GM12878 (cell line): ENCODE measurements around the gene ZNF365. TPM values are rescaled to one million over a fixed set of nuclear protein-coding genes. Genes with fewer than 3 reads are reported as not detected.

Source experiments
- ATAC-seq: fragments of 200-7000 bp; cut with Tn5 transposase; 3 replicates; pipeline ENCODE4 v1.9.1; 2020; ENCODE audit warnings: mild to moderate bottlenecking, moderate library complexity
- BruUV-seq: library from RNA; stranded (reverse); fragments of 400-500 nt; replicated peaks from 2 replicates; lab custom pipeline; 2021; lab: Mats Ljungman, UMichigan
- CTCF ChIA-PET: fragments of 300-600 bp; sonication (Branson Sonifier 250); formaldehyde crosslinking; extraction: SDS; loops from one replicate; lab custom pipeline; 2021; ENCODE audit warnings: inconsistent platforms; lab: Yijun Ruan, JAX
- POLR2A ChIA-PET: fragments of 350-600 bp; formaldehyde crosslinking; extraction: SDS; loops from one replicate; lab custom pipeline; 2021; ENCODE audit warnings: inconsistent platforms; lab: Charles Lee
- RAD21 ChIA-PET: fragments of 300-600 bp; sonication (Branson Sonifier 250); formaldehyde crosslinking; loops from one replicate; lab custom pipeline; 2023; ENCODE audit warnings: antibody characterized with exemption; ENCODE audit not compliant: unreplicated experiment; lab: Charles Lee
- SMC1A ChIA-PET: fragments of 300-600 bp; sonication (Branson Sonifier 250); formaldehyde crosslinking; loops from one replicate; lab custom pipeline; 2023; ENCODE audit not compliant: unreplicated experiment, uncharacterized antibody; lab: Charles Lee
- DNase-seq: peaks from one replicate; pipeline ENCODE4 v3.0.0-alpha.2; 2011; ENCODE audit warnings: low read depth, low spot score
- FAIRE-seq: peaks from 3 replicates; lab custom pipeline; 2011; peaks lifted over from hg19 to GRCh38; lab: Jason Lieb, UNC
- H2AFZ ChIP-seq: 2 replicates; pipeline ENCODE4 v1.6.0; 2011; ENCODE audit warnings: low read depth, low read length, control low read depth; ENCODE audit not compliant: control insufficient read depth
- H3K27ac ChIP-seq: 2 replicates; pipeline ENCODE4 v1.5.1; 2011; ENCODE audit warnings: control low read depth; ENCODE audit not compliant: control insufficient read depth, insufficient read depth
- H3K27me3 ChIP-seq, 2 experiments: replicated peaks in 1 of 2; 2 replicates each; pipeline versions ENCODE4 v1.6.0 to v1.6.1; 2011; ENCODE audit warnings: low read length in 1 of 2; ENCODE audit not compliant: control insufficient read depth in 2 of 2, insufficient read depth in 2 of 2
- H3K36me3 ChIP-seq, 2 experiments: 2 replicates each; pipeline ENCODE4 v1.5.1; 2011; ENCODE audit warnings: low read length in 1 of 2; ENCODE audit not compliant: control insufficient read depth in 2 of 2, insufficient read depth in 2 of 2
- H3K4me1 ChIP-seq: 2 replicates; pipeline ENCODE4 v1.6.1; 2011; ENCODE audit warnings: mild to moderate bottlenecking, low read length, moderate library complexity, mixed read lengths; ENCODE audit not compliant: control insufficient read depth, insufficient read depth
- H3K4me2 ChIP-seq: 2 replicates; pipeline ENCODE4 v1.6.0; 2011; ENCODE audit warnings: control low read depth; ENCODE audit not compliant: control insufficient read depth, insufficient read depth
- H3K4me3 ChIP-seq: fragments of 200-600 bp; sonication (generic); 2 replicates; pipeline ENCODE4 v1.5.1; 2016
- H3K79me2 ChIP-seq: 2 replicates; pipeline ENCODE4 v1.6.0; 2011; ENCODE audit warnings: low read length; ENCODE audit not compliant: control insufficient read depth, insufficient read depth
- H3K9ac ChIP-seq: 2 replicates; pipeline ENCODE4 v1.8.0; 2011; ENCODE audit warnings: low read length, control low read depth, mixed read lengths; ENCODE audit not compliant: control insufficient read depth, insufficient read depth
- H3K9me3 ChIP-seq: replicated peaks from 3 replicates; pipeline ENCODE4 v1.5.1; 2011; ENCODE audit warnings: mild to moderate bottlenecking, low read length; ENCODE audit not compliant: control insufficient read depth, insufficient read depth
- H4K20me1 ChIP-seq: 2 replicates; pipeline ENCODE4 v1.6.0; 2011; ENCODE audit not compliant: control insufficient read depth, insufficient read depth
- BCL3 ChIP-seq: IDR thresholded peaks from 2 replicates; pipeline ENCODE4 v1.6.1; 2011; ENCODE audit warnings: borderline replicate concordance, low read depth, mild to moderate bottlenecking, moderate library complexity, low read length; ENCODE audit not compliant: insufficient read depth, poor library complexity, severe bottlenecking
- BMI1 ChIP-seq: fragments of 450-650 bp; IDR thresholded peaks from 2 replicates; pipeline ENCODE4 v1.6.1; 2016; ENCODE audit warnings: mild to moderate bottlenecking, moderate library complexity, borderline replicate concordance
- EP300 ChIP-seq, 2 experiments: fragments of 150-350 bp in 1 of 2; IDR thresholded peaks; 2 replicates each; pipeline ENCODE4 v1.6.1; 2011 to 2012; ENCODE audit warnings: low read depth in 2 of 2, low read length in 2 of 2, borderline replicate concordance in 1 of 2, improper control_type of control experiment in 1 of 2, inconsistent platforms in 1 of 2; ENCODE audit not compliant: control insufficient read depth in 1 of 2
- JUNB ChIP-seq: IDR thresholded peaks from 2 replicates; pipeline ENCODE4 v1.6.1; 2016; ENCODE audit warnings: antibody characterized with exemption, mild to moderate bottlenecking
- MAX ChIP-seq: IDR thresholded peaks from 2 replicates; pipeline ENCODE4 v1.6.1; 2012; ENCODE audit warnings: low read depth, low read length, improper control_type of control experiment
- MEF2A ChIP-seq: IDR thresholded peaks from 2 replicates; pipeline ENCODE4 v1.6.1; 2011; ENCODE audit warnings: low read depth, mild to moderate bottlenecking, low read length, moderate library complexity; ENCODE audit not compliant: insufficient read depth
- NRF1 ChIP-seq: conservative IDR thresholded peaks from 2 replicates; pipeline ENCODE4 v1.6.1; 2011; ENCODE audit warnings: mild to moderate bottlenecking, low read depth, low read length, improper control_type of control experiment
- SIX5 ChIP-seq: IDR thresholded peaks from 2 replicates; pipeline ENCODE4 v1.6.1; 2011; ENCODE audit warnings: mild to moderate bottlenecking, low read depth, low read length, moderate library complexity; ENCODE audit not compliant: severe bottlenecking
- TCF7 ChIP-seq: IDR thresholded peaks from 2 replicates; pipeline ENCODE4 v1.6.1; 2014; ENCODE audit warnings: antibody characterized with exemption, borderline replicate concordance
- USF2 ChIP-seq: IDR thresholded peaks from 2 replicates; pipeline ENCODE4 v1.6.1; 2011; ENCODE audit warnings: low read depth, low read length, improper control_type of control experiment, borderline replicate concordance
- ZNF622 ChIP-seq: fragments of 450-650 bp; IDR thresholded peaks from 2 replicates; pipeline ENCODE4 v1.6.1; 2017; ENCODE audit warnings: mild to moderate bottlenecking, inconsistent platforms
- ZSCAN29 ChIP-seq: fragments of 450-650 bp; IDR thresholded peaks from 2 replicates; pipeline ENCODE4 v1.6.1; 2017; ENCODE audit warnings: mild to moderate bottlenecking, moderate library complexity
- WGBS: methylation state at CpG from one replicate; pipeline ENCODE4 v1.1.6; 2016; ENCODE audit warnings: low lambda C conversion rate; ENCODE audit not compliant: insufficient replicate concordance, insufficient coverage; ENCODE audit errors: missing lambda C conversion rate; 5-methylcytosine and 5-hydroxymethylcytosine counted together
- in situ Hi-C: fragments of 300-500 bp; cut with MboI; formaldehyde crosslinking; loops from 9 replicates; pipeline ENCODE4 v1.14.3; 2018; ENCODE audit warnings: mixed read lengths
- intact Hi-C: fragments of 100-400 bp; cut with micrococcal nuclease; formaldehyde crosslinking; loops from one replicate; pipeline ENCODE4 v1.14.2; 2022; ENCODE audit not compliant: unreplicated experiment
- polyA plus RNA-seq, 11 experiments: library from polyadenylated mRNA; depleted of rRNA in 4 of 11; unstranded in 6 of 11; stranded (reverse) in 5 of 11; fragments of >200 nt; fragmentation: Nextera tagmentation in 4 of 11; fragmentation: Illumina TruSeq in 1 of 11; extraction: Ambion mirVana in 4 of 11; extraction: Trizol in 1 of 11; gene quantifications; 1 replicate in 1 of 11; 2 replicates in 10 of 11; pipeline versions ENCODE4 v1.2.1 to v1.2.3, GENCODE V29; 2011 to 2016; ENCODE audit warnings: inconsistent platforms in 2 of 11, missing spikeins in 2 of 11, low read depth in 1 of 11
- total RNA-seq, 4 experiments: library from RNA; depleted of rRNA in 3 of 4; stranded (reverse); fragments of >200 nt in 3 of 4; fragmentation: Illumina TruSeq in 1 of 4; extraction: Trizol in 1 of 4; gene quantifications; 2 replicates each; pipeline versions ENCODE4 v1.2.1 to v1.2.3, GENCODE V29; 2013 to 2021

ZNF365 gene
- total and polyA plus RNA-seq, 10 of the 15 experiments (the other 5 are each of a cell fraction or from before 2014, with no cell fraction given), result 0.08 TPM; not detected in 9

- FAIRE-seq, result no peak
- Histone ChIP-seq H3K4me2 (no peak overlapping the region), H3K36me3 (no peaks in the 10 kb centered on the region), H2AFZ (no peak overlapping the region), H3K27ac (no peak overlapping the region), H3K9me3 (no peaks in the 10 kb centered on the region), H4K20me1 (no peaks in the 10 kb centered on the region), H3K27me3 (peaks cover 8 to 22% of the 10 kb centered on the region in 2 experiments), H3K9ac (no peak overlapping the region), H3K4me1 (no peaks in the 10 kb centered on the region), H3K79me2 (no peaks in the 10 kb centered on the region), H3K4me3 (no peak overlapping the region)
- no peak for DNase-seq
- ChIA-PET SMC1A (no interaction called here), POLR2A (no interaction called here), RAD21 (no interaction called here), CTCF (no interaction called here)
- BruUV-seq, result no TSS peak
- ATAC-seq, result no peak
- TF ChIP-seq BMI1 (no peak), ZSCAN29 (no peak), TCF7 (no peak), SIX5 (no peak), MEF2A (no peak), USF2 (no peak), MAX (no peak), BCL3 (no peak), ZNF622 (no peak), NRF1 (no peak), JUNB (no peak), EP300 (IDR thresholded peaks at IDR 0.05; ENCODE audit: borderline replicate concordance in 1 of 2, control insufficient read depth in 1 of 2, low read depth in 2 of 2, low read length in 2 of 2) (no peak)
- 28% methylated on average over 3 of the region's 3 CpGs for WGBS
- in situ Hi-C loops (no loop called here), intact Hi-C loops (no loop called here)
Measured at GRCh38 chr10:62377026-62377415, 2.9 kb downstream of the ZNF365 start.
